Left hindlimb (tissue), 1 donor: ENCODE measurements around the gene SUMO1.
A peak's percentile ranks its signal among the peaks of the same experiment; 100 is the strongest.

Source experiments
- DNase-seq: peaks from one replicate; pipeline ENCODE4 v3.0.0-alpha.2; 2018

SUMO1 gene

GRCh38 chr2:202196727-202197126 lies 41.7 kb downstream of the SUMO1 start:
- no peak for DNase-seq

GRCh38 chr2:202194418-202194817 lies 44.0 kb downstream of the SUMO1 start:
- no peak for DNase-seq

- no peak for DNase-seq
Observed at GRCh38 chr2:202193881-202194353, 44.5 kb downstream of the SUMO1 start.

- DNase-seq, result no peak
Observed at GRCh38 chr2:202193305-202193704, 45.1 kb downstream of the SUMO1 start.

- no peak for DNase-seq
Observed at GRCh38 chr2:202187570-202187969, 50.8 kb downstream of the SUMO1 start.

GRCh38 chr2:202186641-202187202 lies 51.7 kb downstream of the SUMO1 start:
- DNase-seq, result no peak

GRCh38 chr2:202185156-202185555 lies 53.2 kb downstream of the SUMO1 start:
- no peak for DNase-seq

GRCh38 chr2:202184557-202184956 lies 53.8 kb downstream of the SUMO1 start:
- DNase-seq, result no peak

GRCh38 chr2:202178346-202178958 lies 59.9 kb downstream of the SUMO1 start:
- DNase-seq, result no peak

- no peak for DNase-seq
Observed at GRCh38 chr2:202172439-202173211, 65.8 kb downstream of the SUMO1 start.

GRCh38 chr2:202171241-202171825 lies 67.1 kb downstream of the SUMO1 start:
- DNase-seq, result peak; percentile 40

GRCh38 chr2:202169832-202170424 lies 68.5 kb downstream of the SUMO1 start:
- no peak for DNase-seq

GRCh38 chr2:202169131-202169530 lies 69.3 kb downstream of the SUMO1 start:
- DNase-seq, result no peak

GRCh38 chr2:202165945-202166344 lies 72.5 kb downstream of the SUMO1 start:
- no peak for DNase-seq

- DNase-seq, result no peak
Observed at GRCh38 chr2:202165208-202165607, 73.2 kb downstream of the SUMO1 start.

- no peak for DNase-seq
Observed at GRCh38 chr2:202164411-202164810, 74.0 kb downstream of the SUMO1 start.

- DNase-seq, result no peak
Observed at GRCh38 chr2:202161151-202161835, 77.1 kb downstream of the SUMO1 start.

GRCh38 chr2:202158796-202159195 lies 79.6 kb downstream of the SUMO1 start:
- no peak for DNase-seq

GRCh38 chr2:202157211-202157990 lies 81.0 kb downstream of the SUMO1 start:
- no peak for DNase-seq
